ENCODE data around the gene BEX2.
"Not testable (repeated sequence)": the region's sequence is repeated elsewhere in the genome, so short reads cannot be mapped to it uniquely, and the experiment has no call there.

The BEX2 gene

DNA sequence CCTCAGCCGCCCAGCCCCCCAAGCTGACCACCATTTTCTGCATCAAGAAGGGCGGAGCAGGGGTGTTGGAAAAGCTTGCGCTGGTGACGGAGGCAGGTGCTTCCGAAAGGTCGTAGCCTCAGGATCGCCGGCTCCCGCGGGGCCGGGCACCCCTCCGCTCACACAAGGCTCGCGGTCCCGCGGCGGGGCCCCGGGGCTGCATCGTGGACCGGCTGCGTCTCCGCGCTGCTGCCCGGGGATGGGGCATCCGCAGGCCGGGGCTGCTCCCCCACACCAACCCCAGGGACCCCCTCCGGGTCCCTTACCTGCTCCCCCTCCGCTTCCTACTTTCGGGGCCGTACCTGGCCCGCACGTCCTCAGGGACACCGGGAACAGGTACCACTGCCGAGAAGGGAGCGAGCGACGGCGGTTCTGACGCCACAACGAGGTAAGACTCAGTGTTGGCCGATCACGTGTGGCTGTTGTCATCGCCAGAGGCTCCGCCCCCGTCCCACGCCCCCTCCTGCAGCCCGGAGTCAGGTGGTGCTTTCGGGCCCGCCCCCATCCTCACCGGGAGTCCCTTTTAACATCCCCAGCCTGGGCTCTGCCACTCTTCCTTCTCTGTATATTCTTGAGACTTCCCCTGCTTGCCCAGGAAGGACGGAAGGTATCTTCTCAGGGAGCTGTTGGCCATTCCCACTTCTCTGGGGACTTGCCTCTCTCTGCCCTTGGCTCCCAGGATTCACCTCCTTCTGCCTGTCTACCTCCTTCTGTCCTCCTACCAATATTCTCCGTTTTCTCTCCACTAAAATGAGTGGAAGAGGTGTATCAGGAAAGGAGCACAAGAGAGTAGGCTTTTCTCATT is at the start of gene BEX2:
Gene BEX2 (minus strand): TSS at position 436 of the 844 bp plus-strand sequence. CDS start 1,014 bp downstream, outside the sequence.
- peak; percentile 57 to 73 (median 66) for DNase-seq (ENCODE audit: low read depth in 3 of 3)

DNA sequence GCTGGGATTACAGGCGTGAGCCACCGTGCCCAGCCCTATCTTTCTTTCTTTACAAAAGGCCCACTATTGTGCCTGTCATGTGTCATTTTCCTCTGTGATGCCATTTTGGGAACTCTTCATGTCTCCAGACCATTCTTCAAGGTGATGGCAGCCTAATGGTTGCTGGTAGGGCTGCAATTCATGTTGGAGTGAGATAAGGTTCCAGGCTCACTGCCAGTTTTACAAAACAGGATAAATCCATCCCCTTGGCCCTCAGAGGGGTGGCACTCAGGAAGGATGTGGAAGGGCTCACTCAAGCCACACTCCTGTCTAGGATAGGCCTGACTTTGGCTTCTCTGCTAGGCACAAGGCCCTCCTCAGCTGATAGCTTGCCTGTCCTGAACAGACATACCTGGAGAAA is 49.3 kb upstream of the BEX2 start:
- DNase-seq (ENCODE audit: low read depth in 3 of 3), result no peak

GRCh38 chrX:103359605-103360004 is 48.8 kb upstream of the BEX2 start:
- DNase-seq (ENCODE audit: low read depth in 3 of 3), result not testable (repeated sequence)

GRCh38 chrX:103357871-103358270 is 47.1 kb upstream of the BEX2 start:
- DNase-seq (ENCODE audit: low read depth in 3 of 3), result no peak

- DNase-seq (ENCODE audit: low read depth in 3 of 3), result no peak
Measured at GRCh38 chrX:103356858-103357257, 46.1 kb upstream of the BEX2 start.

GRCh38 chrX:103356130-103356798 is 45.5 kb upstream of the BEX2 start, which contains the start of gene TCEAL9:
Gene TCEAL9 (plus strand): TSS chrX:103356506. CDS start chrX:103357685, 1,179 bp downstream.
- DNase-seq (ENCODE audit: low read depth in 3 of 3), result no peak

GRCh38 chrX:103347682-103348397 is 37.0 kb upstream of the BEX2 start:
- DNase-seq (ENCODE audit: low read depth in 3 of 3), result no peak

DNA sequence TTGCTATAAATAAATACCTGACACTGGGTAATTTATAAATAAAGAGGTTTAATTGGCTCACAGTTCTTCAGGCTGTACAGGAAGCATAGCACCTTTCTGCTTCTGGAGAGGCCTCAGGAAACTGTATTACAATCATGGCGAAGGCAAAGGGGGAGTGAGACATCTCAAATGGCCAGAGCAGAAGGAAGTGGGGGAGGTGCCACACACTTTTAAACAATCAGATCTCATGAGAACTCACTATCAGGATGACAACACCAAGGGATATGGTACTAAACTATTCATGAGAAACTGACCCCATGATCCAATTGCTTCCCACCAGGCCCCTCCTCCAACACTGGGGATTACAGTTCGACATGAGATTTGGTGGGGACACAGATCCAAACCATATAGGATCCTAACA is 33.8 kb upstream of the BEX2 start:
- DNase-seq (ENCODE audit: low read depth in 3 of 3), result no peak

- DNase-seq (ENCODE audit: low read depth in 3 of 3), result peak in 1 of 3 donors; percentile 16
Measured at GRCh38 chrX:103343105-103343504, 32.3 kb upstream of the BEX2 start.

GRCh38 chrX:103338663-103339062 is 27.9 kb upstream of the BEX2 start:
- DNase-seq (ENCODE audit: low read depth in 3 of 3), result no peak

- DNase-seq (ENCODE audit: low read depth in 3 of 3), result no peak
Measured at GRCh38 chrX:103330681-103331288, 20.0 kb upstream of the BEX2 start.

GRCh38 chrX:103329991-103330390 is 19.2 kb upstream of the BEX2 start, which contains the start of gene TCEAL7:
Gene TCEAL7 (plus strand): TSS chrX:103330239. CDS start chrX:103331404, 1,165 bp downstream.
- DNase-seq (ENCODE audit: low read depth in 3 of 3), result no peak

DNA sequence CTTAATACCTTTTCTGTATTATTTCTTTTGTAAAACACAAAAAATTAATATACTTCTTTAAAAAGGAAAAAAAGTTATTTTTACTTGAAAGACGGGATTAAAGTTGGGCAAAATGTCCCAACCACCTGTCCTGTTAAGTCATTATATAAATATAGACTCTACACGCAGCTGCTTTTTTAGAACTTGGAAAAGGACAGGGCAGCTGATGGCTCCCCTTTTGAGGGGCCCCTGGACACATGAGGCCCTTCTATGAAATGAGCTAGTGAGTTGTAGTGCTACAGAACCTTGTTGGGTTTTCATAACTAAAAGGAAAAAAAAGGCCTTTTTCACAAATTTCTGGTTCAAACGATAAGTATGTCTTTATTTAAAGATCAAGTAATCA is 600 bp upstream of the BEX2 start:
- no peak for DNase-seq (ENCODE audit: low read depth in 3 of 3)

DNA sequence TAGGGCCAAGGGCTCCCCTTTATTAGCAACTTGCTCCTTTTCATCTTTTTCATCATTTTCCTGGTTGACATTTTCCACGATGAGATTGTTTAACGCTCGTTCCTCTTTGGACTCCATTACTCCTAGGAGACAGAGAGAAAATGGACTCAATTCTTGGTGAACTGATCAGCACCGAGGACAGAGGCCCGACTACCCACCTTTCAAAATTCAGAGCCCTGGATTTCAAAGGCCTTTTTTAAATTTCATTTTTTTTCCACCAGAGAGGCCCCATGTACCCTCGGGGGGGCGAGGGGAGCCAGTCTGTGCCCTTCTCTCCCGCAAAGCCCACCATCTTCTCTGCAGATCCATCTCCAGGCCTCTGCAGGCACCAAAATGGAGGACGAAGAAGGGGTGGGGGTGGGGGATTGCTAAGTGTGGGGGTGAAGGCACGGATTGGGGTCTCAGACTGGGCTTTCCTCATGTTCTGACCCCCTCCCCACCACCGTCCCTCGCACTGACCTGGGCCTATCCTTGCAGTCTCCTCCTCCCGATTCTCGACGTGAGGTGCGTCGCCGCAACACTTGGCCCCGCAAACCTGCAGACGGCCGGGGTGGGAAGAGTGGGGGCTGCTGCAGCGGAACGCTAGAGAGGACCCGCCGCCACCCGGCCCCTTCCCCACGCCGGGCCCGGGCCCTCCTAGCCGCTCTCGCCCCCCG is 783 bp downstream of the BEX2 start:
- no peak for DNase-seq (ENCODE audit: low read depth in 3 of 3)

DNA sequence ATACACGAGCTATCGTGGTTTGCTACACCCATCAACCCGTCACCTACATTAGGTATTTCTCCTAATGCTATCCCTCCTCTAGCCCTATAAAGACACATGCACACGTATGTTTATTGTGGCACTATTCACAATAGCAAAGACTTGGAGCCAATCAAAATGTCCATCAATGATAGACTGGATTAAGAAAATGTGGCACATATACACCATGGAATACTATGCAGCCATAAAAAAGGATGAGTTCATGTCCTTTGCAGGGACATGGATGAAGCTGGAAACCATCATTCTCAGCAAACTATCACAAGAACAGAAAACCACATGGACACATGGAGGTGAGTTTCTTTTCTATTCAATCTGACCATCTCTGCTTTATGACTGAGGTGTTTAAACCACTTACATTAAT is 5.1 kb downstream of the BEX2 start:
- not testable (repeated sequence) for DNase-seq (ENCODE audit: low read depth in 3 of 3)

- DNase-seq (ENCODE audit: low read depth in 3 of 3), result no peak
Measured at GRCh38 chrX:103304705-103305104, 6.1 kb downstream of the BEX2 start.

DNA sequence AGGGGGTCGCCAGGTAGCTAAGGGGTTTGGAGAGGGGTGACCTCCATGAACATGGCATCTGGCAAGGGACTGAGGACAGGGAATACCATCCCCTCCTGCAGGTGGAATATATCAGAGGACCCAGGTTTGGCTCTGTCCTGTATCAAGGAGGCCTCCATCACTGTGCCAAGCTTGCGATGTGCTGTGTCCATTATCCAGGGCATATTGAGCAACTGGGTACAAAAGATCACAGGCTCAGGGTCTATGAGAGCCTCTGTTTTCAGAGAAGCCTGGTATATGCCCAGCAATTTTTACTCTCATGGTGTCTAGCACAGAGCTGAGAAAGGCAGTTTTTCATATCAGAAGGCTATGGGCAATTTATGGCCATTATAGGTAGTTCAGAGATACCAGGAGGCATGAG is 17.7 kb downstream of the BEX2 start:
- DNase-seq (ENCODE audit: low read depth in 3 of 3), result no peak

- DNase-seq (ENCODE audit: low read depth in 3 of 3), result no peak
Measured at GRCh38 chrX:103279624-103280023, 31.2 kb downstream of the BEX2 start.

DNA sequence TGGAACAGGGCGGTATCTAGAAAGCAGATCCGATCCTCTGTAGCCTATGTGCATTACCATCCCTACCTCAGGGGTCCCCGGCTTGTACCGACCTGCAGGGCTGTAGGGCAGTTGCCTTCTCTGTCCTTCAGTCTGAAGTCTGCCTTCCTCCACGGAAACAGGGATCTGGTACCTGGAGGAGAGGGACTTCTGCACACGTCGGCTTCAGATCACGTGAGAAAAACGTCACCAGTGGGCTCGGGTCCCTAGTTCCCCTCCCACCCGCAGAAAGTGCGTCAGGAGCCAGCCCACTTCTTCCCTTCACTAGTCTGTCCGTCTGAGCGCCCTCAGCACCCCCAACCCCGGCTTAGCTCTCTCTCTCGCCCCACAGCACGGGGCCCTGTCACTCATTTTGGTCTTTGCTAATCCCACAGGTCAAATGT is 34.2 kb downstream of the BEX2 start, which contains the start of gene TCEAL5:
Gene TCEAL5 (minus strand): TSS at position 170 of the 422 bp plus-strand sequence. CDS start 2,187 bp downstream, outside the sequence.
- no peak for DNase-seq (ENCODE audit: low read depth in 3 of 3)

GRCh38 chrX:103275947-103276567 is 34.7 kb downstream of the BEX2 start:
- DNase-seq (ENCODE audit: low read depth in 3 of 3), result no peak

GRCh38 chrX:103274284-103274683 is 36.5 kb downstream of the BEX2 start:
- no peak for DNase-seq (ENCODE audit: low read depth in 3 of 3)

Data from stimulated activated CD4-positive, alpha-beta T cell treated with anti-CD3 and anti-CD28 coated beads, TNF-alpha, amount 100 ng/mL, for 48 hours (primary cell).